ENCODE measurements around the gene PODXL. TPM values are rescaled to one million over a fixed set of nuclear protein-coding genes. Genes with fewer than 3 reads are reported as not detected.
A peak's percentile ranks its signal among the peaks of the same experiment; 100 is the strongest.

The PODXL gene
- 44.2 and 80.5 TPM in 2 replicates for total RNA-seq (2014; rRNA removed)
- Bru-seq, nascent RNA = percentile 95 among the genes with signal in this experiment
- percentile 92 among the genes with signal in this experiment for BruChase-seq, experiment 1, labeled RNA remaining after a 6-hour chase
- BruChase-seq, experiment 2, labeled RNA remaining after a 2-hour chase = percentile 83 among the genes with signal in this experiment
- long read RNA-seq, transcript PODXL-202 (9 exons, 2,105 nt) = minor isoform, 6 of 302 reads
- long read RNA-seq, transcript PODXL-201 (8 exons, 2,011 nt) = major isoform, 10 of 302 reads
- long read RNA-seq, partial matches to known transcripts = 68 of 302 reads
- long read RNA-seq, other reads (novel, unspliced or antisense) = 214 of 302 reads

- Histone ChIP-seq H3K79me2 (ENCODE audit: low read length) (peaks cover 50% of the 10 kb centered on the region), H3F3A (ENCODE audit: low read length, unreplicated experiment) (no peaks in the 10 kb centered on the region), H4K20me1 (ENCODE audit: low read length) (peaks cover 18% of the 10 kb centered on the region; the same call in 1 of the 2 replicates), H3K9me3 (ENCODE audit: low read length) (no peaks in the 10 kb centered on the region), H3K4me3 (ENCODE audit: low read length) (peak within 1 kb of the TSS; percentile 95), H3K27me3 (ENCODE audit: low read length) (no peaks in the 10 kb centered on the region), H2AFZ (ENCODE audit: low read length) (peak within 1 kb of the TSS; percentile 90), H3K9ac (ENCODE audit: low read length) (peak within 1 kb of the TSS; percentile 71), H3K27ac (ENCODE audit: low read length) (no peak within 1 kb of the TSS), H3K4me1 (ENCODE audit: insufficient read depth, low read length) (peaks cover 29% of the 10 kb centered on the region), H3K36me3 (ENCODE audit: low read depth, low read length) (0 out of 2 replicates have a peak, but pooled peaks cover 4% of the 10 kb centered on the region), H3K9me2 (replicated peaks; ENCODE audit: low read length) (no peaks in the 10 kb centered on the region), H3K4me2 (ENCODE audit: low read length) (peak within 1 kb of the TSS; percentile 94)
- intact Hi-C loops (cut with micrococcal nuclease) = loop anchor here (5.0 kb wide), 3 partner anchors 49 to 76 kb away; no protein-coding TSS in a partner anchor
- no TSS peak for BruUV-seq (replicated peaks)
- DNase-seq (peak; percentile 60), ATAC-seq (peak; percentile 81)
- ChIA-PET POLR2A (ENCODE audit: unreplicated experiment) (interaction anchor here (0.5 kb wide), 1 partner anchor 18 kb away, joined by 6 read pairs; no protein-coding TSS in a partner anchor), CTCF (no interaction called here)
- TF ChIP-seq EZH2phosphoT487 (IDR thresholded peaks at IDR 0.05; ENCODE audit: borderline replicate concordance, low read length) (no peak), CTCF (conservative IDR thresholded peaks at IDR 0.05; ENCODE audit: low read depth, low read length) (no peak), EZH2 (IDR thresholded peaks at IDR 0.05; ENCODE audit: low read length, unreplicated experiment) (no peak)
These were observed at the start of gene PODXL for GRCh38 chr7:131556053-131556908. Gene PODXL, minus strand, starts transcription at chr7:131556628. Its CDS starts 269 bp downstream, at chr7:131556359.

- Histone ChIP-seq H3K27ac (ENCODE audit: low read length) (no peak overlapping the region), H3K4me2 (ENCODE audit: low read length) (0 out of 2 replicates have a peak overlapping the region, but pooled peaks have one; percentile 31), H3K4me3 (ENCODE audit: low read length) (no peak overlapping the region), H3K9me2 (replicated peaks; ENCODE audit: low read length) (no peaks in the 10 kb centered on the region), H3K4me1 (ENCODE audit: insufficient read depth, low read length) (peaks cover 26% of the 10 kb centered on the region), H3K79me2 (ENCODE audit: low read length) (no peaks in the 10 kb centered on the region), H2AFZ (ENCODE audit: low read length) (no peak overlapping the region), H3K36me3 (ENCODE audit: low read depth, low read length) (no peaks in the 10 kb centered on the region), H3K9me3 (ENCODE audit: low read length) (no peaks in the 10 kb centered on the region), H3K9ac (ENCODE audit: low read length) (no peak overlapping the region), H3F3A (ENCODE audit: low read length, unreplicated experiment) (no peaks in the 10 kb centered on the region), H4K20me1 (ENCODE audit: low read length) (no peaks in the 10 kb centered on the region), H3K27me3 (ENCODE audit: low read length) (no peaks in the 10 kb centered on the region)
- CTCF ChIA-PET = no interaction called here
- DNase-seq (no peak), ATAC-seq (no peak)
- no peak for TF ChIP-seq EZH2phosphoT487 (IDR thresholded peaks at IDR 0.05; ENCODE audit: borderline replicate concordance, low read length)
- TF ChIP-seq CTCF (conservative IDR thresholded peaks at IDR 0.05; ENCODE audit: low read depth, low read length) = no peak
- no peak for TF ChIP-seq EZH2 (IDR thresholded peaks at IDR 0.05; ENCODE audit: low read length, unreplicated experiment)
- intact Hi-C loops (cut with micrococcal nuclease) = no loop called here
- BruUV-seq (replicated peaks) = no TSS peak
- POLR2A ChIA-PET (ENCODE audit: unreplicated experiment) = no interaction called here
These were observed 49.0 kb upstream of the PODXL start for GRCh38 chr7:131605280-131605878.
